HEK293 (cell line): ENCODE results near the gene MED13L.

ENCODE experiments used
- PRDM2 ChIP-seq: fragments of 450-650 bp; formaldehyde crosslinking; IDR thresholded peaks from 2 replicates; pipeline ENCODE4 v1.5.1; 2016; ENCODE audit warnings: missing biosample characterization, missing genetic modification characterization, borderline replicate concordance
- ZBTB21 ChIP-seq: fragments of 450-650 bp; formaldehyde crosslinking; IDR thresholded peaks from 2 replicates; pipeline ENCODE4 v1.5.1; 2017; ENCODE audit warnings: missing biosample characterization, missing genetic modification characterization
- ZNF274 ChIP-seq, 2 experiments: fragments of 200-500 bp in 1 of 2; fragments of 450-650 bp in 1 of 2; sonication (Bioruptor generic) in 1 of 2; formaldehyde crosslinking in 1 of 2; IDR thresholded peaks; 2 replicates each; pipeline versions ENCODE4 v1.5.1 to v1.6.1; 2014 to 2016; ENCODE audit warnings: borderline replicate concordance in 1 of 2, inconsistent platforms in 1 of 2, low read length in 1 of 2, missing biosample characterization in 1 of 2, missing genetic modification characterization in 1 of 2

DNA sequence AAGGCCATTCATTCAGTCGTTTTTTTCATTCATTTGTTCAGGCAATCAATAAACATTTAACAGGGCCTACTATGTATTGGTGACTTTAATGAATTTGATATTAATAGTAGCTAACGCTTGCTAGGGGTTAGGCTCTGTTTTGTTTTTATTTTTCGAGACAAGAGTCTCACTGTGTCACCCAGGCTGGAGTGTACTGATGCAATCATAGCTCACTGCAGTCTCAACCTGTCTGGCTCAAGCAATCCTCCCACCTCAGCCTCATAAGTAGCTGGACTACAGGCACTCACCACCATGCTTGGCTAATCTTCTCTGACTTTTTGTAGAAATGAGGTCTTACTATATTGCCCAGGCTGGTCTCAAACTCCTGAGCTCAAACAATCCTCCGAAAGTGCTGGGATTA lies 25.6 kb upstream of the MED13L start:
- TF ChIP-seq ZNF274 (IDR thresholded peaks at IDR 0.05; ENCODE audit: low read length) (no peak), ZNF274 (tag by site-specific recombination; IDR thresholded peaks at IDR 0.05; ENCODE audit: borderline replicate concordance) (no peak), PRDM2 (tag by site-specific recombination) (no peak), ZBTB21 (tag by site-specific recombination) (no peak)
